Inflammatory macrophage (primary cell): ENCODE results near the gene LRGUK.

Source experiments
- DNase-seq, 2 donors: peaks; one replicate each; pipeline ENCODE4 v3.0.0-alpha.2; 2020 to 2022

Gene LRGUK

DNA sequence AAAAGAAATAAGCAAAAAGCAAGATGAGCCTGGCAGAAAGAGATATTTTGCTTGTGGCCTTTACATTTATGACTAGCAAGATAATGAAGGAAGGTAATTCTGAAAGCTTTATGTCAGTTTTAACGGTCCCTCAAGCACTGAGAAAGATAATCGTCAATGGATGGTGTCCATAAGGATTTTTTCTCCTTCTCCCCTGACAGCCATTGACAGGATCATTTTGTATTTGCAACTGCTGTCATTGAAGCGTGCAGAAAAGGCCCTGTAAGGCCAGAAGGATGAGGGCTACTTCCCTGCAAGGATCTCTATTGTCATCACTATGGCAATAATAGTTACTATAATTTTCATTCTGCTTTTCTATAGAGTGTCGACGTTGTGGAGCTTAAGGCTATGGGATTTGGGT, 994 bp upstream of the LRGUK start:
- no peak for DNase-seq

DNA sequence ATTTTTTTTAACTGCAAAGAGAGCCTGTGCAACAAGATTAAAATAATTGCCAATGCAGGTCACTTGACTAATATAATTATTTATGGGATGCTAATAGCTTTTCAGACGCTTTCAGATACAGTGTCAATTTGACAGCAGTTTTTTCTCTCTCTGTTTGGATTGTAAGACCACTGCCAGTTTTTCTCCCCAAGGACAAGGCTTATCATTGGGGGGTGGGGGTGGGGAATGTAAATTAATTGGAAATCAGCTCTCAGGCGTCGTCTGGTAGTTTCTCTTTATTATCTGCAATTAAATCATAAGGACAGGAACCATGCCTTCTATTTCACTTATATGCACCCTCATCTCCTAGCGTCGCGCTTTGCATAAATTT, 559 bp upstream of the LRGUK start:
- DNase-seq = no peak

DNA sequence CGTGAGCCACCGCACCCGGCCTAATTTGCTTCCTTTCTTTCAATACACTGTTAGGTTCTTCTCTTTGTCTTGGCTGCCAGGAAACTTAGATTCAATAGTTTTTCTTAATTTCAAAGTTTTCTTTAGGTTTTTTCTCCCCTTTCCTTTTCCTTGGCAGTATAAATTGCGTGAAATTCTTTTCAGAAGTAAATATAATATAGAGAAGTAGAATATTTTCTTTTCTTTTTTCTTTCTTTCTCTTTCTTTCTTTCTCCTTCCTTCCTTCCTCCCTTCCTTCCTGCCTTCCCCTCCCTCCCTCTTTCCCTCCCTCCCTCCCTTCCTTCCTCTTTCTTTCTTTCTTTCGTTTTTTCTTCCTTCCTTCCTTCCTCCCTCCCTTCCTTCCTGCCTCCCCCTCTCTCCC, 1.7 kb downstream of the LRGUK start:
- no peak for DNase-seq

DNA sequence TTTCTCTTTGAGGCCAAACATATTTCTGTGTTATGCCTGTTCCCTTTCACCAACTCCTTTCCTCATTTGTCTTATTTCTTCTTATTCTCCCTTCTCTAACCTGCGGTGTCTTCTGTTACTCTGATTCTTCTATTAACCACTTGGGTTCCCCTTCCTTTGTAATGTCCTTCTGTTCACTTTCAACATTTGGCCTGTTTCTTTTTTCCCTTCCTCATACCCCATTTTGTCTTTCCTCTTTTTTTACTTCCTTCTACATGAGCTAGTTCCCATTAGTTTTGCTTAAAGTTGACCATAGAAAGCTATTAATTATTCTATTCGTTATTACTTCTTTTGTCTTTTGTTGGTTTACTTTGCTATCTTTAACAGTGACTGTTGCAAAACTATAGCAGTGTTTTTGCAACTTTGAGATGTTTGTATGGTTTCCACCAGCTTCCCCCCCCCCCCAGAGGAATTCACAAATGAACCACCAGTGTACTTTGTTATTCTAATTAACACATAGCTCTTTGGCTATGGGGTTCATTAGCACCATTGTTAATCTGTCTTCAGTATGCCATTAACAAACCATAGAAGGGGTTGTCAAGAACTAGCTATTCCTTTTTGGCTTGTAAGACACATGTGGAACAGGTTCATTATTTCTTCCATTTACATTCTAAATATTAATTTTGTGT, 2.9 kb downstream of the LRGUK start:
- DNase-seq = peak; percentile 25 to 65

DNA sequence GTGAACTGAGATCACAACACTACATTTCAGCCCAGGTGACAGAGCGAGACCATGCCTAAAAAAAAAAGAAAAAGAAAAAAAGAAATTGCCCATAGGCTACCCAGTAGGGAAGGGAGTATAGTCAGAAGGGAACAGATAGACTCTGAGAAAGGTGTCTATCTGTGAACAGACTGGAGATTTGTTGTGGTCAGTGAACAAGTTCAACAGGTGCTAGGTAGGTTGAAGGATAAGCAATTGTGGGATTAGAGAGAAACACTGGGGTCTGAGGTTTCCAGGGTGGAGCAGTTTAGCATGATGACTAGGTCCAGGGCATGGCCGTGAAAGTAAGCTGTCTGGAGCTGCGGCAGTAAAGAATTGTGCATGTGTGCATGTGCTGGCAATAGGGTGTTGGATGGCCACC, 6.9 kb downstream of the LRGUK start:
- DNase-seq = no peak

DNA sequence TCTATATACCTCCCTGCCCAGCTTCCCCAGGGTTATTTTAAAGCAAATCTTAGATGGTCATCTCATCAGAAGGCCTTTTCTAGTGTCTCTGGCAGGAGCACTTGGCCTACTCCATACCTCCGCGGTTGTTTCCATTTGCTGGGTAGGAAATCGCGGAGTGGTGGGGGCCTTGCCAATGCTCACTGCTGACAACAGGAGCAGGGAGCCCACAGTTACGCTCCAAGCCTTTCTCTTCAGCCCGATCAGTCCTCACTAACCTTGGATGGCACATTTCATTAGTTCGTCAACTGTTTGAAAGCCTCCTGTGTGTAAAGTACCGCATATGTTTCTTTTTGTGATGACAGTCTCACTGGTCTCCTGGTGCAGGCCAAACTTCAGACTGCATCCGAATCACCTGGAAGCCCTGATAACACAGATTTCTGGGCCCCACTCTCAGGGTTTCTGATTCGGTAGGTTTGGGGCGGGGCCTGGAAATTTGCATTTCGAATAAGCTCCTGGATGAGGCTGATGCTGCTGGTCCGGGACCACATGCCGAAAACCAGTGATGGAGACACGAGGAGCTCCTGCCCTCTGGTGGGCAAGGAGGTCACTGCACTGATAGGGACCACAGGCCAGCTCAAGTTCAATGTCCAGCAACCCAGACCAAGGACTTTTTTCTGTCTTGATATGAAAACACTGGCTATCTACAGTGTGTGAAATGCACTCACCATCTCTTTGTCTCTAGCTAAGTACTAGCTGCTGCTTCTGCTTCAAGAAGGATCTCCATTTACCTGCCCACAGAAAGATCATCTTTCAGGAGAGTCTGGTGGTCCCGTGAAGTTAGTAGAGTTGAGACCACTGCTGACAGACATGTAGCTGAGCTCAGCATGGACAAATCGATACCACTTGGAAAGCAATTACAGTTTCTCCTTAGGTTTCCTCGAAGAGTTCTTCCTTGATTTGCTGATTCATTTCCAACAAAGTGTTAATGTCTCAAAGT, 14.0 kb downstream of the LRGUK start:
- DNase-seq = peak; percentile 63 to 78

DNA sequence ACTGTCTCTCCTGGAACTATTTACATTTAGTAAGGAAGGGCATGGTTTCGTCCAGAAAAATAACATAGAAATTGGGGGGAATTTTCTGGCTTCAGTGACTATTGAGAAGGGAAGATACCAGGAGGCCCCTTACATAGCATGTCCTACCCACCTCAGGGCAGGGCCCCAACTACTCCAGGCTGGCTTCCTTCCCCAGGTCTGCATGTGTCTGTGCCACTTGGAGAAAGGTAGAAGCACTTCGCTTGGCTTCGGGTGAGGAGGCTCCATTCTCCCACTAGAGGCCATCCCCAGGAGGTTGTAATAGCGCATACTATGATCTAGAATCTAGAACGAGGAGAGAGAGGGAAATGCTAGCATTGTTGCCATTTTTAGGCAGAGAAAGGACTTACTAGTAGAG, 14.7 kb downstream of the LRGUK start:
- DNase-seq = no peak

DNA sequence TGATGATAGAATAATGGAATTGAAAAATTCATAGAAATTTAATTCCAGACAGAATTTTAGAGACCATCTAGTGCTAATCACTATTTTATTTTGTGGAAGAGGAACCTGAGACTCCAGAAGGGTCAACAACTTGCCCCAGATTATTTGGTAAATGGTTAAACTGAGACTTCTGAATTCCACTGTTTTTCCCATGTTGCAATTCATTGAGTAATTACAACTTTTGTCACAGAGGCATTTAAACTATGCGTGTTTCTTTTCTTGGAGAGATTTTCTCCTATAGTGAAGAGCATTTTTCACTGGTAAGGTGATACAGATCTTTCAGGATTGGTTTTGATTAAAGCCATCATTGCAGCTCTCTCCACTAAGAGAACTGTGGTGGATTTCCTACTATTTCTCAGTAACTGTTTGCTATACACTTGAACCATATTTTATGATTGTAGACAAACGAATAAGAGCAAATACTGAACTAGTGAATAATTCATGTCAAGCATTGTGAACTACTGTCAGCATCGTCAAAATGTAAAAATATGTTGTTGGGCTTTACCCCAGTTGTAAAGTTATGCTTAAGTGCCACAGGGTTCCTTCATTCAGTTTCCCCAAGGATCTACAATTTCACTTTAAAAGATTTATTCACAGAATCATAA, 26.5 kb downstream of the LRGUK start:
- DNase-seq = no peak

DNA sequence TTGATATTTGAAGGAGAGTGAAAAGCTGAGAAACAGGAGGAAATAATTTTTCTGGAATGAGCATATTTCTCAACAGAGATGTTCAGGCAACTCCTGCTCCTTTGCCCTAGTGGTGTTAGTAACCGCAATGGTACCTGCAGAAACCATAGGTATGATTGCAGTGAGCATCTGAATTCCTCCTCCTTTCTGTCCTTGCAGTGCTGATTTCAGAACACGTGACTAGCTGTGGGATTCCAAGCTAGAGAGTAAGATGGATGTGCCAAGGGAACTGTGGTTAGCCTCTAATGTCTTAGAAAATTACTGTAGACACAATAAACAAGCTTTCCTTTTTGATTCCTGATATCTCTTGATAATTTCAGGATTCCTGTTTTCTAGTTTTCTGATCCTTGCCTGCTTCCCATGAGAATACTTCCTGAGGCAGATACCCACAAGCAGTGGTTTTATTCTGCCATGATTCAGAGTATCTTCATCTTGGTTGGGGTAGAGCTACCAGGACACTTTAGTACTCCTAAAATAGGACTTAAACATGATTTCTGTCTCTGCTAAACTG, 27.5 kb downstream of the LRGUK start:
- DNase-seq = no peak

DNA sequence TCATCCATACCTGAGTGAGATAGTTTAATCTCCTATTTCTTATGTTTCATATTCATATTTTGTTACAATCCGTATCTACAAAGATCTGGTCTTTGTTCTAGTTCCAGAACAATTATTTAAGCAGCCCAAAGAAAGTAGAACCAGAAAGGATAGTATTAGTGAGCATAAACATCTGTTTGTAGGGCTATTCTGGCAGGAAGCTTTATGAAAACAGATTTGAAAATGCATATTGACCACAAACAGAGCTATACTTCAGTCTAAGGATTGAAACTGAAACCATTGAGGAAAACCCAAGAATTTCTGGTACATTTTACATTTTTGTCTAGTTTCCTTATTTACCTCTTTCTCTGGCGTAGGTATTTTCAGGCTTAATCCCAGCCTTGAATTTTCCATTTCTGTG, 28.1 kb downstream of the LRGUK start:
- no peak for DNase-seq

DNA sequence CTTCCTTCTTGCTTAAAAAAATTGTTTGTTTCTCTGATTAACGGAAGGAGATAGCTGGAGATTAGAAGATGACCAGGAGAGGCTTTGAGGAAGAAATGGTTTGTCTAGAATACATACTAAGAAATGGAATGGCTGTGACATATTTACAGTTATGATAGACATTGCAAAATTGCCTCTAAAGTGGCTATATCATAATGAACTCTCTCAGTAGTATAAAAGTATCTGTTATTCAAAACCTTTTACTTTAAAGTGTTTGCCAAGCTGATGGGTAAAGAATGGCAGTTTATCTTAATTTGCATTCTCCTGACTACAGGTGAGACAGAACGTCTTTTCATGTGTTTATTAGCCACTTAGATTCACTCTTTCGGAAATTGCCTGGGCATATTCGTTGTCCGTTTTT, 28.7 kb downstream of the LRGUK start:
- DNase-seq = no peak

DNA sequence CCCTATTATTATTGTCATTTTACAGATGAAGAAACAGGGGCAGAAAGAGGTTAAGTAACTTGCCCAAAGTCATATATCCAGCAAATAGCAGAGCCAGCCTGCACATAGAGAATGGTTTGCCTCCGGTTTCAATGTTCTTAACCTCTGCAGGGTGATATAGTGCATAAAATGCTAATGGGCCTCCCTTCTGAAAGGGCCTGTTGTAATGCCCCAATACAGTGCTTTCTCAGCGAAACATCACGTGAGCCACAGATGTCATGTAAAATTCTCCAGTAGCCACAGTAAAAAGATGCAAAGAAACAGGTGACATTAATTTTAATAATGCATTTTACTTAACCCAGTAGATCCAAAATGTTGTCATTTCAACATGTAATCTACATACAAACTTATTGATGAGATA, 38.1 kb downstream of the LRGUK start:
- no peak for DNase-seq

DNA sequence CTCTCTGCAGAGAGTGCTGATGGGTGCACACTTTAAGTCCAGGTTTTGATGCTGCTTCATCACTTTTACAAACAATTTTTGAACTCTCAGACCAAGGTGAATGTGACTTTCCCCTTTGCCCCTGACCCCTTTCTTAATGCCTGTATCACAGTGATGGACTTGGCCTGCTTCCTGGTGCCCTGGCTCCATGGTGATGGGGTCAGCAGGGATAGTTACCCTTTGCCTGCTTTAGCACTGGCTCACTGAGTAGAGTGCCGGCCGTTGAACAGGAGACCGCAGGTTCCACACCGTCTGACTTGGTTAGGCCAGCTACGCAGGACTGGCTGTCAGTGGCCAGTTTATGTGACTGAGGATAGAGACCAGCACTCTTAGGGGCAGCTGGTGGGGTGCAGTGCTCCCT, 40.1 kb downstream of the LRGUK start:
- DNase-seq = no peak

DNA sequence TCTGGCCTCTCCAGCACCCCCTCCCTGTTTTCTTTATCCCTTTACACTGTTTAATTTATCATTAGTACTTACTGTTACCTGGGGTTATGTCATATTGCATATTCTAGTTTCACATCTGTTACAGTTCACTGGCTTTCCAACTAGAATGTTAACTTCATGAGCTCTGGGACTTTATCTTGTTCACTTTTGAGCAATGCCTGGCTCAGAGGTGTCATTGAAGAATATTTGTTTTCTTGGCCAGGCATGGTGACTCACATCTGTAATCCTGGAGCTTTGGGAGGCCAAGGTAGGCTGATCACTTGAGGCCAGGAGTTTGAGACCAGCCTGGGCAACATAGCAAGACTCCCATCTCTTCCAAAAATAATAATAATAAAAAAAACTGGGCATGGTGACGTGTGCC, 40.7 kb downstream of the LRGUK start:
- DNase-seq = no peak

DNA sequence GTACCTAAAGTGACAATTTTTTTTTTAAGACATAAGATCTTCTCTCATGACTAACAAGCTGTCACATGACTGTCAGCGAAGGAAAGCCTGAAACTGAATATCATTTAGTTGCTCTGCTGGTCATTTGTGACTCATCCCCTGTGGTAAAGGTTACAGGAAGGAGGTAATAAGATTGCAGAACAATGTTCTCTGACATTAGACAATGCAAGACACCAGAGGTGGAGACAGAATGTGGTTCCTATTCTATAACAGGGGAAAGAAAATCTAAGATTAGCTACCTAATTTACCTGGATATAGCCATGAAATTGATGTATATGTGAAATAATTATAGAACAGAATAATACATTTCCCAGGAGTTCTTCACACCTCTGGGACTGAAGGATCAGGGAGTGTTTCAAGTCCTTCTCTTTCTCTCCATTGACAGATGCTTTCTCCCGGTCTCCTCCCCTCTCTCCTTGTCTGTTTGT, 47.7 kb downstream of the LRGUK start:
- DNase-seq = peak; percentile 94 to 97

DNA sequence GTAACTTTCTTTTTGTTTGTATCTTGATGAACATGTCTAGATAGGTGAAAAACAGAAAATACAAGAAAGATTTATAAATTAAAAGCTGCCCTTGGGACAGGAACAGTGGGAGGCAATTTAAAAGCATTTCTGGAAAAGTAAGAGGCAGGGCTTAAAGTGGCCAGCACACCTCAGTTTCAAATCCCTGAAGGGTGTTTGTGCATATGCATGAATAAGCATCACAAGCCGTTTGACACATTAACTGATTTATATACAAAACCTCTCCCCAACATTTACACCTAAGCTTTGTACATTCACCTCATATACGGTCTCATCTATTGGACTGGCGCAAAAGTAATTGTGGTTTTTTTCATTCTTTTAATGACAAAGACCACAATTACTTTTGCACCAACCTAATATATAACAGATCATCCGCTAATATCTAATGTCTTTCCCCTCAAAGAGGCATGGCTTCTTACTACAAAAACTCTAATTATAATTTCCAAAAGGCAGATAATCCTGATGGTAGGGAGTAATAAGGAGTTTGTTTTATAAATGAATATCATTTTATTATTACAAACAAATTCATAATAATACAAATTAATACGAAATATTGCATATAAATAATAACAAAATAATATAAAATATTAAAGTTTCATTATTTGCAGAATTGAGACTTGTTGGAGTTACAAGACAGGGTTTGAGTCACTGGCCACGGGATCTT, 48.3 kb downstream of the LRGUK start:
- no peak for DNase-seq

DNA sequence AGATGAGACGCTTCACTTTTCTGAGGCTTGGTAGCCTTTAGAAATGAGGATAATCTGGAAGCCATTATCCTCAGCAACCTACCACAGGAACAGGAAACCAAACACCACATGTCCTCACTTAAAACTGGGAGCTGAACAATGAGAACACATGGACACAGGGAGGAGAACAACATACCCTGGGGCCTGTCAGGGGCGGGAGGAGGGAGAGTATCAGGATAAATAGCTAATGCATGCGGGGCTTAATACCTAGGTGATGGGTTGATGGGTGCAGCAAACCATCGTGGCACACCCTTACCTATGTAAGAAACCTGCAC, 48.9 kb downstream of the LRGUK start:
- DNase-seq = peak in 1 of 2 donors; percentile 25

DNA sequence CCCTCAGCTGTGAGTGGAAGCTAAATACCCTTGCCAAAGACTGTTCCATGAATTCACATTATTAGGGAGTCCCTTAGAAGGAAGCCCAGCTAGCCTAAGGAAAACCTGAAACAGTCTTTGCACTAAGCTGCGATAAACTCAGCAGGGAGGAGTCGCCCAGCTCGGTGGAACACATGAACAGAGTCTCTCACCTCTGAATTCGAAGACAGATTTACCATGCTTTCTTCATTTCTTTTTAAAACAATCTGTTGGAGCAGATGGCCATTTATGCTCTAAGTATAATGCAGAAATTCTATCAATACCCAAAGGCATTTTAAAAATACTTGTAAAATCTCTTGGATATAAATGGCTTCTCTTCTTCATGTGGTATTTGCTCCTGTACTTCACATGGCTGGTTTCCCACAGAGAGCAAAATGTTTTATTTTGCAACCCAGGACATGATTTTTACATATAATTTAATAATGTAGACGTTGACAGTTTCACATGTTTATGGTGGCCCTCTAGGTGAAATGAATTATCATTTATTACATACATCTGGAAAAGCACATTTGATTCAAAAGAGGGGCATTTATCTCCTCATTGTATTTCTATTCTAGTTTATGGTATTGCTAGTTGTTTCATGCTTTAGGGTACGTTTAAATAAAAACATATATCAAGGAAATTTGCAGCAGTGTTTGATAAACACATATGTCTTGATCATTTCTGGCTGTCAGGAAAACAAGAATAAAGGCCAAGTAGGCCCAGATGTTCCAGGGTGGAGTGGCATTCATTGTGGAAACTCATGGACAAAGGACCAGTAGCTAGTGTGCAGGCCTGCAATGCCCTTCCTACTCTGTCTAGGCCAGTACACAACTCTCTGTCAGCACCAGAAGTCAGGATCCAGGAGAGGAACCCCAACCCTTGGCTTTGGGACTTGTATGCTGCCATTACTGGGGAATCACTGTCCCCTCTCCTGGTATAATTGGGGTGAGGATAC, 52.2 kb downstream of the LRGUK start:
- no peak for DNase-seq

DNA sequence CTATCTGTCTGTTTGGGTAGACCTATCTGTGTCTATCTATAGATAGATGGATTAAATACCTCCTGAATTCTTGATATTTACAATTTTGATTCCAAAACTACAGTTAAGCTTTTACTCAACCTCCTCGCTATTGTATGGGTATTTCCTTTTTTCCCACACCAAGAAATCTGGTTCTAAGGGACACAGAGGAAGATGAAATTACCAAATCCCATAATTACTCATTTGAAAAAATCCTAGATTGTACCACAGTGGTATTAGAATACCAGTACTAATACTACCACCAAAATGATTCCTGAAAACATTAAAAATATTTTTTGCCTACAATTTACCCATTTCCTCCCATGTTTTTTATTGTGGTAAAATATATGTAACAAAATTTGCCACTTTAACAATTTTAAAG, 53.2 kb downstream of the LRGUK start:
- DNase-seq = no peak

DNA sequence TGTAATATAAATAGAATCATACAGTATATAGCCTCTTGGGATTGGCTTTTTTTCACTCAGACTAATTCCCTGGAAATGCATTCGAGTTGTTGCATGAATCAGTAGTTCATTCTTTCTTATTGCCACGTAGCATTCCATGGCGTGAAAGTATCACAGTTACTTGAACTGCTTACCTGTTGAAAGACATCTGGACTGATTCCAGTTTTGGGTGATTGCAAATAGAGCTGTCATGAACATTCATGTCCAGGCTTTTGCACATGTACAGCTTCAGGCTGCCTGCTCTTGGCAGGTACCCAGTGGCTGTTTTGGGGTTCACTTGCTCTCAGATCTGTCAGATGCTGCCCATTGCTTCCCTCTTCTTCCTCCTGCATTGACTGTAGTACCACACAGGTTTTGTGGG, 54.9 kb downstream of the LRGUK start:
- DNase-seq = no peak

DNA sequence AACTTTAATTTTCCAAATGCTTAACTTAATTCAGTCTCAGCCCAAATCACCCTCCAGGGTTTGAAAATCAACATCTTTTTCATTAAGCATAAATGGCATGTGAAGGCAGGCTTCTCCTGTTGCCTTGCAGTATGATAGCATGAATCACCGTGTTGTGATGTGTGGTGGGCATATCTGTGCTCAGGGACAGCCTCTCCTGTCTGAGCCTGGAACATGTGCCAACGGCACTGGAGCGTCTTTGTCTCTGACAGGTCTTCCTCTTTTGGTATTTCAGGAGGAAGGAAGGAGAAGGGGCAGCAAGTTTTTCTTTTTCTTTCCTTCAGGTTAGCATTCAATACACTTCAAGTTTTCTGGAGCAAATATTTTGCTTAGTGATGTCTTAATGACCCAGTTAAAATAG, 57.6 kb downstream of the LRGUK start:
- DNase-seq = peak; percentile 51 to 67

DNA sequence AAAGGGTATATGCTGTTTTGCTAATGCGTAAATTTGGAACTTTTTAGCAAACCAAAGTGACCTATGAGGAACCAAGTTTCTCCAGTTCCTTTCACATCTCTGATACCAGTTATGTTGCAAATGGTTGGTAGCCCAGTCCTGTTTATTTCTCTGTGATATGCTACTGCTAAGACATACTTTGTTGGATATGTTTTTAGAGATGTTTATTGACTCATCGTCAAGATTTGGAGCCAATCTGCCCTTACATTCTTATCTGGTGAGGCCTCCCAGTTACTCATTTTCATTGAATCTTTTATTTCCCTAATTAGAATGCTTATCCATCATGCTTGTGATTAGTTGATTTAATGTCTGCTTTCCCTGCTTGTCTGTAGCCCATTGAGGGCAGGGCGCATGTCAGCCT, 58.9 kb downstream of the LRGUK start:
- DNase-seq = no peak
